GOT3 (cell line): ENCODE measurements around the gene OR2A42.
"Not testable (repeated sequence)": the region's sequence is repeated elsewhere in the genome, so short reads cannot be mapped to it uniquely, and the experiment has no call there.

Experiments used
- DNase-seq: peaks from one replicate; lab custom pipeline; 2025; ENCODE audit warnings: mixed read lengths; lab: John Stamatoyannopoulos, UW

Gene OR2A42, protein sequence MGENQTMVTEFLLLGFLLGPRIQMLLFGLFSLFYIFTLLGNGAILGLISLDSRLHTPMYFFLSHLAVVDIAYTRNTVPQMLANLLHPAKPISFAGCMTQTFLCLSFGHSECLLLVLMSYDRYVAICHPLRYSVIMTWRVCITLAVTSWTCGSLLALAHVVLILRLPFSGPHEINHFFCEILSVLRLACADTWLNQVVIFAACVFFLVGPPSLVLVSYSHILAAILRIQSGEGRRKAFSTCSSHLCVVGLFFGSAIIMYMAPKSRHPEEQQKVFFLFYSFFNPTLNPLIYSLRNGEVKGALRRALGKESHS

DNA sequence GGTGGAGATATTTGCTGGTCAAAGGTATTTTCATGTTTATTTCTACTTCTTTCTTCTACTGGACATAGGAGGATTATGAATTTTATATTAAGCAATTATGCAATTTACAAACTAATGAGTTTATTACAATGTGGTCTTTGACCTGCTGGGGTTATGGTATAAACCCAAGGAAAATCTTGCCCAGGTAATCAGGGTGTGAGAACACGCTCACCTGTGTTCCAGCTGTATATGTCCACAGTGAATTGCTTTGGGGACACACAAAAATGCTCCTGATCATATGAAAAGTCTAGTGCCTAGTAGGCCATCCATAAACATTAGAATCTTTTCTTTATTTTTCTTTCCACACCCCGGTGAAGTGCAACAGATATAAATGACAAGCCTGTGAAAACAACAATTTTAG is at the start of gene OR2A42:
Gene OR2A42 (minus strand): TSS at position 241 of the 400 bp plus-strand sequence. CDS start 6,762 bp downstream, outside the sequence.
- DNase-seq: not testable (repeated sequence)

DNA sequence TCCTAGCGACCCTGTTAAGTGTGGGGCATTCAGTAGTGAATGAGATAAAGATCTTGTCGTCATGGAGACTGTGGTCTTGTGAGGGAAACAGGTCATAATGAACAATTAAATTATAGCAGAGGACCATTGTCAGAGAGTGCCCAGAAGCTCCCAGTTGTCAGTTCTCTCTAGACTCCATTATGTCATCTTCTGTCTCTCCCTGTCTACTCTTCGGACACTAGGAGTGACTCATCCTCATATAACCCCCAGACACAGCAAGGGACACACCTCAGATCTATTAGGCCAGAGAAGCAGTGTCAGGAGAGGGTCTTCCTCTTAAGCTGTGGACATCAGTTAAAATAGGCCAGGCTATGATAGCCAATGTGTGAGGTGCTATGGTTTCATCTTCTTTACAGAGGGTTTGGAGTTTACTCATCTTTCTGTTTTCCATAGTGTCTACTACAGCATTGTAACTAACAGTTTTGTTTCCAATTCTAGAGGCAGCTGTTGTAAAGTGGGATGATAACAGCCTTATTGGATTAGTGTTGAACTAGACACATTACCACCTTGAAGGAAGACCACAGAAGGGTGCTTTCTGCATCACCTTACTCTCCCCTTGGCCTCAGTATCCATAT is 47.9 kb upstream of the OR2A42 start:
- not testable (repeated sequence) for DNase-seq

DNA sequence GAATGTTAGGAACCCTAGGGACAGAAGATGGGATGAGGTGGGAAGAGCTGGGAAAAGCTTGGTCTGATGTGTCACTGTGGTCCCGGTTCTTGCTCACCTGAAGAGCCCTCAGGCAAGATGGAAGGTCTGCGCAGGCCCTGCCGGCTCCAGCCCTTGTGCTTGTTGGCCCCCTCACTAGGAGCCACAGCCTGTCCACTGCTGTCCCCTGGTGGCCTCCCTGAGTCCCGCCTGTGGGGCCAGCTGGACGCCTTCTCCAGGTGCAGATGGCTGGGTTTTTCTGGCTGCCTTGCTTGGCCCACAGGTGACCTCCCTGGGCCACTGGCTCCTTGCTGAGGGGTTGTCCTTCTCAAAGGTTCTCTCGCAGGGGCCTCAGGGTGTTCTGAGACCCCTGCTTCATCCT is 44.3 kb upstream of the OR2A42 start:
- DNase-seq: not testable (repeated sequence)

DNA sequence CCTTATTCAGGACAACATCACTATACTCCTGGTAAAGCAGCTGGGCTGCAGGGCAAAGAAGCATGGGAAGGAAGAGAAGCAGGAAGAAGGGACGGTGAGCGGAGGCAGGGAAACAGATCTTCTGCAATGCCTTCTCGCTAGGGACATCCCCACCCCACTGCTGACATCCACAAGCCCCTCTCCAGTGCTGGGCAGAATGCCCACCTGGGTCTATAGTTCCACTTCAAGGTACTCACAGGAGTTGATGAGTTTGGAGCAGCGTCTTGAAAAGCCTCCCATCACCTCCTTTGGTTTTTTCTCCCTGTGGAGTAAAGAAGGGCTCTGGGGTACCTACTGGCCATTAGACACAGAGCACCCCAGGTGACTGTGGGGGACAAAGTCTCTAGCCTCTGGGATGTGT is 43.1 kb upstream of the OR2A42 start:
- DNase-seq: not testable (repeated sequence)

DNA sequence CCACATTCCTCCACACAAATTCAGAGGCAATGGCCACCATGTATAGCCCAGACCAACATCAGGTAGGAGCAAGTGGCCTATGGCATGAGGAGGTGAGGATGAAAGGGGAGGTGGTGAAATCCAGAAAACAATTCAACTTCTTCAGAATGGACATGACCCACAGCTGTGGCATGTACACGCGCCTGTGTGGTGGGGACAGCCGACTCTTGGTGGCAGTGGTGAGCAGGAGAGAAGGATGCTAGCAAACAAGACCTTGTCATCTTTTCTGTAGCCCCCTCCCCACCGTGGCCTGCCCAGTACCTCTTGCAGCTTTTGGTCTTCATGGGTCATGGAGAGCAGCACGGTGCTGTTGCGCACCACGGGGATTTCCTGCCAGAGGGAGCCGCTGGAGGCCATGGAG is 42.6 kb upstream of the OR2A42 start:
- not testable (repeated sequence) for DNase-seq

DNA sequence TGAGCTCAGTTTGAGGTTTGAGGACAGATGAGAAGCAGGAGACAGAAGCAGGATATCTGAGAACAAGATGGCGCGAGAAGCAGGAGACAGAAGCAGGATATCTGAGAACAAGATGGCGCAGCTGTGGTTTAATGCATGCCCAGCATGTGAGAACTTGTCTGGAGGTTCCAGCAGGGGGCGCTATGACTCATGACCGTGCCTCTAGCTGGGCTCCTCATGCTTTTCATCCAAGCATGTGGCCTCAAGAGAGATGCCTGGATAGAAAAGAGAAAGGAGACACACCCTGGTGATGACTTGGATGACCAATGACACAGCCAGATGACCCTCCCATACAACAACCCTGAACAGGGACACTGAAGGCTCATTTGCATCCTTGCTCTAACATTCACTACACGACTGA is 40.6 kb upstream of the OR2A42 start:
- not testable (repeated sequence) for DNase-seq

DNA sequence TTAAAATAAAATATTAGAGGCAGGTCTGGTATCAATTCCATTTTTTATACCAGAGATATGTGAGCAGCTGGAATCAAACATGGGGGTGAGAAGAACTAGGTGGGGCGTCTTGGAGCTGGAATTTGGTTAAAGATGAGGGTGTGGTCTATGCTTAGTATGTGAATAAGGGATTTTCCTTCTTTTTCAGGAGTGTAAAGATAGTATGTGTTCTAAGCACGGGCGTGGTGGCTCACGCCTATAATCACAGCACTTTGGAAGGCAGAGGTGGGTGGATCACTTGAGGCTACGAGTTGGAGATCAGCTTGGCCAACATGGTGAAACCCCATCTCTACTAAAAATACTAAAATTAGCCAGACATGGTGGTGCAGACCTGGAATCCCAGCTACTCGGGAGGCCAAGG is 35.9 kb upstream of the OR2A42 start:
- DNase-seq: not testable (repeated sequence)

DNA sequence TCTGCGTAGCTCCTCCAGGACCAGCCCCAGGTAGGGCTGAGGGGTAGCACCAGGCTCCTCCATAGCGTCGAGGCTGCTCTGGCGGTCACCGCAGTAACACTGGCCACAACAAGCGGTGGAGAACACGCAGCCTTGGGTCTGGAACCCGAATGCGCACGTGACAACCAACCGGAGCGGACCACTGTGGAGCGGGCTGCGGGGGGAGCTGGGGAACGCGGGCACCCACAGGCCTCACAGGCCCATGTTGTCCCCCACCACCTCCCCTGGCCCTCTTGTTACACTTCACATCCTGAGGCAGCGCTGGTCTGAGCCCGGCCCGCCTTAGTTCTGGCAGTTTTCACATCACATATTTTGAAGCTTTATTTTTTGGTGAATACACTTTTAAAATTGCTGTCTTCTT is 29.8 kb upstream of the OR2A42 start, which contains the start of gene CTAGE8:
Gene CTAGE8 (minus strand): TSS at position 101 of the 400 bp plus-strand sequence. CDS start 38 bp downstream, at position 63.
- DNase-seq: not testable (repeated sequence)

DNA sequence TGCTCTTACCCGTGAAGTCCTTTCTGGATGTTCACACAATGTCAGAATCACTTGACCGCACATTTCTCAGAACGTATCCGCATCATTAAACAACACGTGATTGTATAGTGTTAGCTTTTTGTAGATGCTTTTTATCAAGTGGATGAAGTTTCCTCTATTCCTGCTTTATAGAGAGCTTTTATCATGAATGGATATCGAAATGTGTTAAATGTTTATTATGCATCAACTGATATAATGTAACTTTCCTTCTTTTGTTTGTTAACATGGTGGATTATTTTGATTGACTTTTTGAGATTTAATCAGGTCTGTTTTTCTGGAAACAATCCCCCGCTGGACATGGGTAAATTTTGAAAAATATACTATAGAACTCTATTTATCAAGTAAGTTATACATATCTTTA is 25.3 kb upstream of the OR2A42 start, which contains the start of gene OR2A7:
Gene OR2A7 (minus strand): TSS at position 101 of the 400 bp plus-strand sequence. CDS start 5,164 bp downstream, outside the sequence.
- DNase-seq: not testable (repeated sequence)

DNA sequence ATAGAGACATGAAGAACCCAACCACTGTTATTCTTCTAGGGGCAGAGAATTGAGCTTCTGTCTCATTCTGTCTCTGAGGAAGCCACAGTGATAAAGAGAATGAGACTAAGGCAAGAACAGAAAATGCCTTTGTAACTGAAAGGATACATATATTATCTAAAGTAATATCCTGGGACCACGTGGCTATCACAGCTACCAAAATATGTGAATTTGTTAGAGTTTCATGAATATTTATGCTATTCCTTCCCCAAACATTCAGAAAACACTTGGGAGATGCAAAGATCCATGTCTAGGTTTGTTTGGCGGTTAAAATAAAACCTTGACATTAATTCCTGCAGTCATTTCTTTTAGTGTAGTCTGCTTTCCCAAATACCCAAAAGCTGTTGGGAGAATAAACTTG is 22.7 kb upstream of the OR2A42 start:
- DNase-seq: not testable (repeated sequence)

DNA sequence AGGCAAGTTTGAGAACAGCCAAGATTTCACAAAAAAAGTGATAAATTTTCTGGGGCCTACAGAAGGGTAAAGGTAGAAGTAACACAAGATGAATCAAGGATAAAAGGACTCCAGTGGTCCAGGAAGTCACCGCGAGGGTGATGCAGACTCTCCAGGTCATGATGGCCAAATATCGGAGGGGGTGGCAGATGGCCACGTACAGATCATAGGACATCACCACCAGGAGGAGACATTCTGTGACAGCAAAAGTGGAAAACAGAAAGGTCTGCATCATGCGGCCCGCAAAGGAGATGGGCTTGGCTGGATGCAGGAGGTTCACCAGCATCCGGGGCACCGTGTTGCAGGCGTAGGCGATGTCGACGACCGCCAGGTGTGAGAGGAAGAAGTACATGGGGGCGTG is 19.7 kb upstream of the OR2A42 start:
- not testable (repeated sequence) for DNase-seq

DNA sequence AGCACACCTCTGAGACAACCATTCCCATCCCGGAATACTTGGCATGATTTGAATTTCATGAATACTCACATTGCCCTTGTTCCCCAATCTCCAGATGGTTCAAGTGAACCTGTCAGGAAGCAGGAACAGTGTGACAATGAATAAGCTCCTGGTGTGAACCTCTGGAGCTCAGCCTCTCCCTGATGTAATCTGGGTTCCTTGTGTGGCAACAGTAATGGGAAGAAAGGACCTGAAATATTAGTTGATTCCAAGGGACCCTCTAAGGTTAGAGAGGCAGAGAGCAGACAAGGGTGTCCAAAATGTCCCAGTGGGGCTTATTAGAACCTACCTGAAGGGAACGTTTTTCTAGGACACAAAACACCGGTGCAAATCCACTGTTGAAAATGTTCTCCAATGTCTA is 16.7 kb upstream of the OR2A42 start:
- no peak for DNase-seq

DNA sequence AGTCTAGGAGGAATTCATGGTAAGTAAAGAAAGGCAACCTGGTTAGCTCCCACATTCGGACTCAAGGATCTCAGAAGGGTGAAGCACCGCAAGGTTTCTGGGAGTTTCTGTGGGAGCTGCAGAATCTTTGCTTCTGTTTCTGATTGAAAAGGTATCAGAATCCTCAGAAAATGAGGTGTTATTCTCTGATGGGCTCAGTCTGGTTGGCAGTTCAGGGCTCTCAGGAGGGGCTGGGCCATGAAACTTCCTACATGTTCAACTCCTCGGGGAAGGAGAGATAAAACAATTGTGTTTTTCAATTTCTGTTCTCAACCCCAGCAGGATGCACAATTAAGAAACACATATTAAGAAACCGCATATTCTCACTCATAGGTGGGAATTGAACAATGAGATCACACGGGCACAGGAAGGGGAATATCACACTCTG is 16.1 kb upstream of the OR2A42 start:
- DNase-seq: no peak

DNA sequence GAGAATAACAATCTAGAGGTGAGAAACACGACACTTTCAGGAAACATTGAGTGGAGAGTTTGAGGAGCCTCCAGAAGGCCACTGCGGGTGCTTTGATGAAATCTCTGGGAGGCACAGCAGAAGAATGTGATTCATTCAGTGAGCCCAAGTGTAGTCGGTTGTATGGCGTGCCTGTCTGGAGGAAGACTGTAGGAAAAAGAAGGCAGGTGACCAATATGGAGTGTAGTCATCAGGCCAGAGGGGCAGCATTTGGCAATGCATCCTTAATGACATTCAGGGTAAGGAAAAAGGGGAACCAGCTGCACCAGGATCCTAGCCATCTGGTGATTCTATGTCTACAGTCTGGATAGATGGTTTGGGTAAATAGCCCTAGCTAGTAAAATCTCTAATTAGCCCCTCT is 12.9 kb upstream of the OR2A42 start:
- not testable (repeated sequence) for DNase-seq

DNA sequence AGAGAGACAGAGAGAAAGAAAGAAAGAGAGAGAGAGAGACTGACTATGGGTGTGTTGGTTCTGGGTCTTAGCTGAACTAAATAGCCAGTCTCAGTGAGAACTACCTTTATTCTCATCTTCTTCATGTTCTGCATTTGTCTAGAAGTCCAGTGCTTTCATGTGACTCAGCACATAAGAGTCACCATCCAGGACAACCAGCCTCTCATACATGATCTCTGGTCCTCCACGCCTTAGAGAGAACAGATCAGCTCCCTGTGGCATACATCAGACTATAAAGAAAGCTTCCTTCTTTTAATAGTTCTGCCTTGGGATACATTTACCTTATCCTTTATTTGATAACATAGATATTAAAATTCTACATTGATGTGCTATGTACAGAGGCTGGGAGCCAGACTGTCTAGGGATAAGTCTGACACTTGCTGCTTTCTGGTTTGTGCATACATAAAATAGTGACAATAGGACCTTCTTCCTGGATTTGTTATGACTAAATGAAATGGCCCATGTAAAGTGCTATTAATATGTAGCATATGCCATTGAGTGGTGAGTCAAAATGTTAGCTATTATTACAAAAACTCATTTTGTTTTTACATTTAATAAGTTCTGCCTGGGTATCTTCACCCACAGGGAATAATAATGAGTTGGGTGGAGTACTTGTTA is 8.4 kb upstream of the OR2A42 start:
- not testable (repeated sequence) for DNase-seq

DNA sequence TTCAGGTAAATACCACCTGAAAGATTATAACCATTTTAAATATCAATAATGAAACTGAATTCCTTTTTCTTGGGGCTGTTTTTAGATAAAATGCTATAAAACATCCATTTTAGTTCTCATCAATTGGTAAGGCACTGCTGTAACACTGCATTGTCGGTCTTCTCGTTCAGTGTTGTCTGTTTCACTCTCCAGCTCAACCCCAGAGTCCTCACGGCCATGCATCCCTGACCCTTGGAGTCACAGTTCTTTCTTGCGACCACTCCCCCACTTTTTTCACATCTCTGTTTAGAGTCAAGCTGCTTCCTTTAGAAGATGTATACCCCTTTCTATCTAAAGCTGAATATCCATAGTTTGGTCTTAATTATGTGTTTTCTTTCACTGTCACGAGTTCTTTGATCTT is 7.6 kb upstream of the OR2A42 start:
- not testable (repeated sequence) for DNase-seq

DNA sequence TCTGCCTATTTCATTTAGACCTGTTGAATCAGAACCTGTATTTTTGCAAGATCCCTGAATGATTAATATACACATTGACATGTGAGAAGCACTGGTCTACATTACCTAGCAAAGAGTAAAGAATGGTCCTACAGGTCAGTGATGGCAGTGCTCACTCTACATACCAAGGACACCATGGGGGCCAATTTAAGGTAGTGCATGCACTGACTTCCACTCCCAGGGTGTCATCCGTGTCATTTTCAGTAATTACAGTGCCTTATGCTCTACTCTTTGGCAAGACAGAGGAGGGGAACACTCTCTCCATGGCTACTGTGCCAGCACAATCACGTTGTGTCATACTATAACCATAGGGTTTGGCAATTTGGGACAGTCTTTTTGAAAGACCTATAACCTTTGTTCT is 6.0 kb upstream of the OR2A42 start:
- not testable (repeated sequence) for DNase-seq

DNA sequence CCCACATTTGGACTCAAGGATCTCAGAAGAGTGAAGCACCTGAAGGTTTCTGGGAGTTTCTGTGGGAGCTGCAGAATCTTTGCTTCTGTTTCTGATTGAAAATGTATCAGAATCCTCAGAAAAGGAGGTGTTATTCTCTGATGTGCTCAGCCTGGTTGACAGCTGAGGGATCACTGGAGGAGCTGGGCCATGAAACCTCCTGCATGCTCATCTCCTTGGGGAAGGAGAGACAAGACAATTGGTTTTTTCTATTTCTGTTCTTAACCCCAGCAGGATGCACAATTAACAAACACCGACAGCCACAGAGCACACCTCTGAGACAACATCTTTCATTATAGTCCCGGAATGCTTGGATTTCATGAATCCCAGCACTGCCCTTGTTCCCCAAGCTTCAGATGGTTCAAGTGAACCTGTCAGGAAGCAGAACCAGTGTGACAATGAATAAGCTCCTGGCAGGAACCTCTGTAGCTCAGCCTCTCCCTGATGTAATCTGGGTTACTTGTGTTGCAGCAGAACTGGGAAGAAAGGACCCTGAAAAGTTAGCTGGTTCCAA is 799 bp downstream of the OR2A42 start:
- not testable (repeated sequence) for DNase-seq

DNA sequence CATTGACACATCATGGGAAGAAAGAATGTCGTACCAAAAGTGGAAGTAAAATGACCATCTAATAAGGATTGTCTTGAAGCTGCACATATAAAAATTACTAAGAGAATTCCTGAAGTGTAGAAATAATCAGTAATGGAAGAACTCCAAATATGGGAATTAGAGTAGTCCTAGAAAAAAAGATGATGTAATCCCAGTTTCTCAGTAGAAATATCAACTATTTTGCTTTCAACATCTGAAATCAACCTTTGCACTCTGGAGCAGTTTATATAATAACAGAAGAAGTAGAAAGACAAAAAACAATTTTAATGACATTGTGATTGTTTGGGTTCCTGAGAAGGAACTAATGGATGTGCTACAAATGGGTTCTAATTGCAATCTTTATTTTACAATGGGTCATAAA is 6.4 kb downstream of the OR2A42 start:
- DNase-seq: not testable (repeated sequence)

DNA sequence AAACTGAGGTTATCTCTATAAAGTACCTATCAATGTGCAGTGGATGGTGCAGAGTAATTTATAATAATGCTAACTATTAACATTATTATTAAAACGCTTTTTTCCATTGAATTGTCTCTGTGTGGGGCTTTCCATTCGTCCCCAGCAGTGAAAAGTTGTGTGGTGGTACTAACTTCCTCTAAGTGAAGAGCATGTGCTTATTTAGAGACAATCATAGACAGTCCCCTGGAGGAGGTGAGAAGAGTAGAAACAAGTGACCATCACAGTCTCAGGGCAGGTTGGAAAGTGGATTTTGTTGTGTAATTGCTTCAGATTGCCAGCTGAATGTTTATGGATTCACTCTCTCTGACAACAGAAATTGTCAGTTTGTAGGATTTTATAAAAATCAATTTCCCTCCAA is 8.4 kb downstream of the OR2A42 start:
- not testable (repeated sequence) for DNase-seq

DNA sequence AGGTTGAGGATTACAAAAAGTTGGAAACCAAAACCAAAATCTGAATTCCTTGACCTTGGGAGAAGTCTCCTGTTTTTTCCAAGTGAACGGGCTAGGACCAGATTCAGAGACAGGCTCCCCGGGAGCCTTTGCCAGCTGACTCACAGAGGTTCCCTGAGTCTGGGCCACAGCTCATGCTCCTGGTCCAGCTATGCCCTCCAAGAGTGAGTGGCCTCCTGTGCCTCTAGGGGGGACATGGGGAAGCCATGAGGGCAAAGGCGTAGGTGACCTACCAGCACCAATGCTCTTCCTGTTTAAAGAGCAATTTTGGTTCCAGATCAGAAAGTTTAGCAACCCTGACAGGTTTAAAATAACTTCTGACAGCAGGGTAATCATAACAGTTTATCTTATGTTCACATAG is 10.6 kb downstream of the OR2A42 start:
- DNase-seq: not testable (repeated sequence)

DNA sequence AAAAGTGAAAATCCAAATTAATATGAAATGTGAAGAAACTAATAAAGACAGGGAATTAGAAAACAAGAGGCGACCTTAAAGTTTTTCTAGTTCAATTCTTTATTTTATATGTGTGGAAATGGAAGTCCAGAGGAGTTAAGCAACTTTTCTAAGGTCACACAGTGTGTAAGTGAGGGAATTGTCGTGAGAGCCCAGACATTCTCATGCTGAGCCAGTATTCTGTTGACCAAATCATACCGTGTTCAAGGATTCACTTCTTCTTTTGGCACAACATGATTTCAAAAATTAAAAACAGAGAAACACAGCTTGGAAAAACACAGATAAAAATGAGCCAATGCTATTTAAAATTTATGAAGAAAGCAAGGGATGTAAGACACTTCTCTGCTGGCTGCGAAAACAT is 12.5 kb downstream of the OR2A42 start:
- DNase-seq: not testable (repeated sequence)
